ENCODE results near the gene LCTL. TPM values are rescaled to one million over a fixed set of nuclear protein-coding genes. Genes with fewer than 3 reads are reported as not detected.

LCTL gene, protein sequence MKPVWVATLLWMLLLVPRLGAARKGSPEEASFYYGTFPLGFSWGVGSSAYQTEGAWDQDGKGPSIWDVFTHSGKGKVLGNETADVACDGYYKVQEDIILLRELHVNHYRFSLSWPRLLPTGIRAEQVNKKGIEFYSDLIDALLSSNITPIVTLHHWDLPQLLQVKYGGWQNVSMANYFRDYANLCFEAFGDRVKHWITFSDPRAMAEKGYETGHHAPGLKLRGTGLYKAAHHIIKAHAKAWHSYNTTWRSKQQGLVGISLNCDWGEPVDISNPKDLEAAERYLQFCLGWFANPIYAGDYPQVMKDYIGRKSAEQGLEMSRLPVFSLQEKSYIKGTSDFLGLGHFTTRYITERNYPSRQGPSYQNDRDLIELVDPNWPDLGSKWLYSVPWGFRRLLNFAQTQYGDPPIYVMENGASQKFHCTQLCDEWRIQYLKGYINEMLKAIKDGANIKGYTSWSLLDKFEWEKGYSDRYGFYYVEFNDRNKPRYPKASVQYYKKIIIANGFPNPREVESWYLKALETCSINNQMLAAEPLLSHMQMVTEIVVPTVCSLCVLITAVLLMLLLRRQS
- total RNA-seq: not detected

GRCh38 chr15:66565741-66566144, at the start of gene LCTL:
TSS of gene LCTL (minus strand) at chr15:66565998. CDS start at chr15:66565365, 633 bp downstream.
- TF ChIP-seq, protein P1, sequence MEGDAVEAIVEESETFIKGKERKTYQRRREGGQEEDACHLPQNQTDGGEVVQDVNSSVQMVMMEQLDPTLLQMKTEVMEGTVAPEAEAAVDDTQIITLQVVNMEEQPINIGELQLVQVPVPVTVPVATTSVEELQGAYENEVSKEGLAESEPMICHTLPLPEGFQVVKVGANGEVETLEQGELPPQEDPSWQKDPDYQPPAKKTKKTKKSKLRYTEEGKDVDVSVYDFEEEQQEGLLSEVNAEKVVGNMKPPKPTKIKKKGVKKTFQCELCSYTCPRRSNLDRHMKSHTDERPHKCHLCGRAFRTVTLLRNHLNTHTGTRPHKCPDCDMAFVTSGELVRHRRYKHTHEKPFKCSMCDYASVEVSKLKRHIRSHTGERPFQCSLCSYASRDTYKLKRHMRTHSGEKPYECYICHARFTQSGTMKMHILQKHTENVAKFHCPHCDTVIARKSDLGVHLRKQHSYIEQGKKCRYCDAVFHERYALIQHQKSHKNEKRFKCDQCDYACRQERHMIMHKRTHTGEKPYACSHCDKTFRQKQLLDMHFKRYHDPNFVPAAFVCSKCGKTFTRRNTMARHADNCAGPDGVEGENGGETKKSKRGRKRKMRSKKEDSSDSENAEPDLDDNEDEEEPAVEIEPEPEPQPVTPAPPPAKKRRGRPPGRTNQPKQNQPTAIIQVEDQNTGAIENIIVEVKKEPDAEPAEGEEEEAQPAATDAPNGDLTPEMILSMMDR (IDR thresholded peaks at IDR 0.05; ENCODE audit: low read depth): no peak

GRCh38 chr15:66614951-66615760, 49.4 kb upstream of the LCTL start:
- TF ChIP-seq, protein P1 (IDR thresholded peaks at IDR 0.05; ENCODE audit: low read depth): no peak

- TF ChIP-seq, protein P1 (IDR thresholded peaks at IDR 0.05; ENCODE audit: low read depth): no peak
Measured at GRCh38 chr15:66614456-66614855, 48.7 kb upstream of the LCTL start.

DNA sequence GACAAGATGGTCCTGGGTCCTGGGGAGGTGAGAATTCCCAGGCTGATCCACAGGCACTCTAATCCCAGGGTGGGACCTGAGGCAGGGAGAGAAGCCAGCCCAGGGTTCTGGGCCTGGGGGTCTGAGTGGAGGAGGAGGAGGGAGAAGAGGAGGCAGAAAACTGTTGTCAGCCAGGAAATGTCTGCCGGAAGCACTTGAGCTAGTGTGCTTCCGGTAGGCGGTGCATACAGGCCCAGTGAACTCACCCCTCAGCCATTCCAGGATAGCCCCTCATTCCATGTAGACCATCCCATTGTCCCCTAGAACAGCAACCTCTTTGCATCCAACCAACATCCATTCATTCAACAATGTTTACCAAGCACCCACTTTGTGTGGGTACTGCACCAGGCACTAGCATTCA, 47.9 kb upstream of the LCTL start:
- TF ChIP-seq, protein P1 (IDR thresholded peaks at IDR 0.05; ENCODE audit: low read depth): no peak

DNA sequence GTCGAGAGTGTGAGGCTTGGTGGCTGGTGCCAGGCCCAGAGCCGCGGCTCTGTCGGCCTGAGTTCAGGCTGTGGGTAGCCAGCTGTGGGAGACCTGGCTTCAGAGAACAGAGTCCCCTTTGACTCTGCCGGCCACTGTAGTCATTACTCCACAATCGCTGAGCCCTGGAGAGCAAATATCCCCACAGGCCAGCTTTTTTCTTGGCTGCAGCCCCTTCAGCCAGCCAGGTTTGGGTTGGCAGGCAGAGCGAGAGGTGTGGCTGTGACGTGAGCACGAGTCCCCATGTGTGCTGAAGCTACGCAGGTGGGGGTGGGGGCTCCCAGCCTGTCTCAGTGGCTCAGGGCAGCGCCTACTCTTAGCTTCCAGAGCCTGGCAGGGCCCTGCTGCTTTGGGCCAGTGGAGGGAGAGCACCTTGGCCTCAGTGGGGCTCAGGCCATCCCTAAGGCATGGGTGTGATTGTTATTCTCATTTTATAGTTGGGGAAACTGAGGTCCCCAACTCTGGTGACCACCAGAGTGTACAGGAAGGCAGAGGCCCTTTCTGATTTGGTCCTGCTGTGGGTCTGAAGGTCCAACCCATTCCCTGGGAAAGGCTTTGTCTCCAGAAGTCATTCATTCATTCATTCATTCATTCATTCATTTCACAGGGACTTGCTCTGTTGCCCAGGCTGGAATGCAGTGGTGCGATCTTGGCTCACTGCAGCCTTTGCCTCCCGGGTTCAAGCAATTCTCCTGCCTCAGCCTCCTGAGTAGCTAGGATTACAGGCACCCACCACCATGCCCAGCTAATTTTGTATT, 45.7 kb upstream of the LCTL start:
- TF ChIP-seq, protein P1 (IDR thresholded peaks at IDR 0.05; ENCODE audit: low read depth): no peak

DNA sequence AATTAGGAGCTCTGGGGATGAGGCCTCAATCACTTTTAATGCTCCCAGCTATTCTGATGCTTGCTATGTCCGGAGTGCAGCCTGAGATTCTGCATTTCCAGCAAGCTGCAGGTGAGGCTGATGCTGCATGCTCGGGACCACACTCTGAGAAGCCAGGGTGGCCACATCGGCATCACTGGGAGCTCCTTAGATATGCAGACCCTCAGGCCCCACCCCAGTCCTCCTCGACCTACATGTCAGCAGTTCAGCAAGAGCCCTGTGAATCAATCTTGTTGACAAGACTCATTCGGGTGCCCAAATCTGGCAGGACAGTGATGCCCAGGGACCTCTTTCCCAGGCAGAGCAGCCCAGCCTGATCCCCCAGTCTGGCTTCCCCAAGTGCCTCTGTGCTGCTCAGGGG, 44.1 kb upstream of the LCTL start:
- TF ChIP-seq, protein P1 (IDR thresholded peaks at IDR 0.05; ENCODE audit: low read depth): no peak
